GM12878 (cell line): ENCODE results near the gene PHACTR3. TPM values are rescaled to one million over a fixed set of nuclear protein-coding genes. Genes with fewer than 3 reads are reported as not detected.

Experiments used
- ATAC-seq: fragments of 200-7000 bp; cut with Tn5 transposase; 3 replicates; pipeline ENCODE4 v1.9.1; 2020; ENCODE audit warnings: mild to moderate bottlenecking, moderate library complexity
- BruUV-seq: library from RNA; stranded (reverse); fragments of 400-500 nt; replicated peaks from 2 replicates; lab custom pipeline; 2021; lab: Mats Ljungman, UMichigan
- CTCF ChIA-PET: fragments of 300-600 bp; sonication (Branson Sonifier 250); formaldehyde crosslinking; extraction: SDS; loops from one replicate; lab custom pipeline; 2021; ENCODE audit warnings: inconsistent platforms; lab: Yijun Ruan, JAX
- POLR2A ChIA-PET: fragments of 350-600 bp; formaldehyde crosslinking; extraction: SDS; loops from one replicate; lab custom pipeline; 2021; ENCODE audit warnings: inconsistent platforms; lab: Charles Lee
- RAD21 ChIA-PET: fragments of 300-600 bp; sonication (Branson Sonifier 250); formaldehyde crosslinking; loops from one replicate; lab custom pipeline; 2023; ENCODE audit warnings: antibody characterized with exemption; ENCODE audit not compliant: unreplicated experiment; lab: Charles Lee
- SMC1A ChIA-PET: fragments of 300-600 bp; sonication (Branson Sonifier 250); formaldehyde crosslinking; loops from one replicate; lab custom pipeline; 2023; ENCODE audit not compliant: unreplicated experiment, uncharacterized antibody; lab: Charles Lee
- DNase-seq: peaks from one replicate; pipeline ENCODE4 v3.0.0-alpha.2; 2011; ENCODE audit warnings: low read depth, low spot score
- FAIRE-seq: peaks from 3 replicates; lab custom pipeline; 2011; peaks lifted over from hg19 to GRCh38; lab: Jason Lieb, UNC
- H2AFZ ChIP-seq: 2 replicates; pipeline ENCODE4 v1.6.0; 2011; ENCODE audit warnings: low read depth, low read length, control low read depth; ENCODE audit not compliant: control insufficient read depth
- H3K27ac ChIP-seq: 2 replicates; pipeline ENCODE4 v1.5.1; 2011; ENCODE audit warnings: control low read depth; ENCODE audit not compliant: control insufficient read depth, insufficient read depth
- H3K27me3 ChIP-seq, 2 experiments: replicated peaks in 1 of 2; 2 replicates each; pipeline versions ENCODE4 v1.6.0 to v1.6.1; 2011; ENCODE audit warnings: low read length in 1 of 2; ENCODE audit not compliant: control insufficient read depth in 2 of 2, insufficient read depth in 2 of 2
- H3K36me3 ChIP-seq, 2 experiments: 2 replicates each; pipeline ENCODE4 v1.5.1; 2011; ENCODE audit warnings: low read length in 1 of 2; ENCODE audit not compliant: control insufficient read depth in 2 of 2, insufficient read depth in 2 of 2
- H3K4me1 ChIP-seq: 2 replicates; pipeline ENCODE4 v1.6.1; 2011; ENCODE audit warnings: mild to moderate bottlenecking, low read length, moderate library complexity, mixed read lengths; ENCODE audit not compliant: control insufficient read depth, insufficient read depth
- H3K4me2 ChIP-seq: 2 replicates; pipeline ENCODE4 v1.6.0; 2011; ENCODE audit warnings: control low read depth; ENCODE audit not compliant: control insufficient read depth, insufficient read depth
- H3K4me3 ChIP-seq: fragments of 200-600 bp; sonication (generic); 2 replicates; pipeline ENCODE4 v1.5.1; 2016
- H3K79me2 ChIP-seq: 2 replicates; pipeline ENCODE4 v1.6.0; 2011; ENCODE audit warnings: low read length; ENCODE audit not compliant: control insufficient read depth, insufficient read depth
- H3K9ac ChIP-seq: 2 replicates; pipeline ENCODE4 v1.8.0; 2011; ENCODE audit warnings: low read length, control low read depth, mixed read lengths; ENCODE audit not compliant: control insufficient read depth, insufficient read depth
- H3K9me3 ChIP-seq: replicated peaks from 3 replicates; pipeline ENCODE4 v1.5.1; 2011; ENCODE audit warnings: mild to moderate bottlenecking, low read length; ENCODE audit not compliant: control insufficient read depth, insufficient read depth
- H4K20me1 ChIP-seq: 2 replicates; pipeline ENCODE4 v1.6.0; 2011; ENCODE audit not compliant: control insufficient read depth, insufficient read depth
- BACH1 ChIP-seq: fragments of 450-650 bp; IDR thresholded peaks from 2 replicates; pipeline ENCODE4 v1.6.1; 2017; ENCODE audit warnings: mild to moderate bottlenecking, borderline replicate concordance
- CHD1 ChIP-seq: IDR thresholded peaks from 2 replicates; pipeline ENCODE4 v1.6.1; 2012; ENCODE audit warnings: low read depth, low read length, improper control_type of control experiment
- HDGF ChIP-seq: fragments of 450-650 bp; IDR thresholded peaks from 2 replicates; pipeline ENCODE4 v1.6.1; 2016; ENCODE audit warnings: antibody characterized with exemption
- MEF2B ChIP-seq: fragments of 450-650 bp; IDR thresholded peaks from 2 replicates; pipeline ENCODE4 v1.6.1; 2018; ENCODE audit warnings: mild to moderate bottlenecking, moderate library complexity; ENCODE audit not compliant: partially characterized antibody, poor library complexity, severe bottlenecking
- MYC ChIP-seq: IDR thresholded peaks from 2 replicates; pipeline ENCODE4 v1.6.1; 2011; ENCODE audit warnings: mild to moderate bottlenecking, low read length, moderate library complexity, inconsistent platforms; ENCODE audit not compliant: insufficient read depth, insufficient replicate concordance, insufficient read length, severe bottlenecking
- NFYA ChIP-seq: IDR thresholded peaks from 2 replicates; pipeline ENCODE4 v1.6.1; 2011; ENCODE audit warnings: low read depth, mild to moderate bottlenecking, low read length, improper control_type of control experiment, borderline replicate concordance
- NKRF ChIP-seq: fragments of 450-650 bp; conservative IDR thresholded peaks from 2 replicates; pipeline ENCODE4 v1.6.1; 2017; ENCODE audit warnings: mild to moderate bottlenecking, moderate library complexity
- REST ChIP-seq: IDR thresholded peaks from 2 replicates; pipeline ENCODE4 v1.6.1; 2012; ENCODE audit warnings: mild to moderate bottlenecking, low read depth, low read length
- RFX5 ChIP-seq: IDR thresholded peaks from 2 replicates; pipeline ENCODE4 v1.6.1; 2011; ENCODE audit warnings: low read depth, low read length, improper control_type of control experiment
- SMC3 ChIP-seq: IDR thresholded peaks from 2 replicates; pipeline ENCODE4 v1.6.1; 2011; ENCODE audit warnings: low read length, improper control_type of control experiment, borderline replicate concordance
- STAT1 ChIP-seq: fragments of 450-650 bp; conservative IDR thresholded peaks from 2 replicates; pipeline ENCODE4 v1.6.1; 2014; ENCODE audit warnings: antibody characterized with exemption, mild to moderate bottlenecking
- TAF1 ChIP-seq: IDR thresholded peaks from 2 replicates; pipeline ENCODE4 v1.6.1; 2011; ENCODE audit warnings: mild to moderate bottlenecking, low read depth, low read length, borderline replicate concordance
- TCF7 ChIP-seq: IDR thresholded peaks from 2 replicates; pipeline ENCODE4 v1.6.1; 2014; ENCODE audit warnings: antibody characterized with exemption, borderline replicate concordance
- ZNF274 ChIP-seq: IDR thresholded peaks from one replicate; pipeline ENCODE4 v1.8.0; 2011; ENCODE audit not compliant: insufficient read length, insufficient read depth
- ZNF622 ChIP-seq: fragments of 450-650 bp; IDR thresholded peaks from 2 replicates; pipeline ENCODE4 v1.6.1; 2017; ENCODE audit warnings: mild to moderate bottlenecking, inconsistent platforms
- WGBS: methylation state at CpG from one replicate; pipeline ENCODE4 v1.1.6; 2016; ENCODE audit warnings: low lambda C conversion rate; ENCODE audit not compliant: insufficient replicate concordance, insufficient coverage; ENCODE audit errors: missing lambda C conversion rate; 5-methylcytosine and 5-hydroxymethylcytosine counted together
- in situ Hi-C: fragments of 300-500 bp; cut with MboI; formaldehyde crosslinking; loops from 9 replicates; pipeline ENCODE4 v1.14.3; 2018; ENCODE audit warnings: mixed read lengths
- intact Hi-C: fragments of 100-400 bp; cut with micrococcal nuclease; formaldehyde crosslinking; loops from one replicate; pipeline ENCODE4 v1.14.2; 2022; ENCODE audit not compliant: unreplicated experiment
- polyA plus RNA-seq, 11 experiments: library from polyadenylated mRNA; depleted of rRNA in 4 of 11; unstranded in 6 of 11; stranded (reverse) in 5 of 11; fragments of >200 nt; fragmentation: Nextera tagmentation in 4 of 11; fragmentation: Illumina TruSeq in 1 of 11; extraction: Ambion mirVana in 4 of 11; extraction: Trizol in 1 of 11; gene quantifications; 1 replicate in 1 of 11; 2 replicates in 10 of 11; pipeline versions ENCODE4 v1.2.1 to v1.2.3, GENCODE V29; 2011 to 2016; ENCODE audit warnings: inconsistent platforms in 2 of 11, missing spikeins in 2 of 11, low read depth in 1 of 11
- total RNA-seq, 4 experiments: library from RNA; depleted of rRNA in 3 of 4; stranded (reverse); fragments of >200 nt in 3 of 4; fragmentation: Illumina TruSeq in 1 of 4; extraction: Trizol in 1 of 4; gene quantifications; 2 replicates each; pipeline versions ENCODE4 v1.2.1 to v1.2.3, GENCODE V29; 2013 to 2021
- TF ChIP-seq, protein P1 (sequence below): fragments of 450-650 bp; formaldehyde crosslinking; IDR thresholded peaks from 2 replicates; pipeline ENCODE4 v1.4.0; 2022; ENCODE audit warnings: mild to moderate bottlenecking, moderate library complexity

Gene PHACTR3
- total and polyA plus RNA-seq, 10 of the 15 experiments (the other 5 are each of a cell fraction or from before 2014, with no cell fraction given) = 0.17 to 2.7 (median 0.27) TPM; not detected in 1

DNA sequence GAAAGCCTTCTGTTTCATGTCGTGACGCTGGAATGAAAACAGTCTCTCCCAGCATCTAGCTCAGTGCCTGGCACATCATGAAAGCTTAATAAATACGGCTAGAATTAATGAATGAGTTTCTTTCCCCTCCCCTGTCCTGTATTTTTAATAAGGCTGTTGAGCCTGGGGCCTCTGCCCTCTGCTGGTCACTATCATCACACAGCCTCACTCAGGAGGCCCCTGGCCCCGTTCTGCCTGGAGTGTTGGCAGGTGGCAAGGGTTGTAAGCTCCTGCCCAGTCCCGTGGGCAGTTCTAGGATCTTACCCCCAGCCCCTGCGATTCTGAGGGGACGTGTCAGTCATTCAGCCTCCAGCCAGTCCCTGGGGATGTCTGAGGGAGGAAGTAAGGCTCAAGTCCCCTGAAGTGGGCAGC lies 41.4 kb downstream of the PHACTR3 start:
- H4K20me1 ChIP-seq = no peaks in the 10 kb centered on the region; the same call in 1 of the 2 replicates
- intact Hi-C loops = no loop called here
- no peak overlapping the region for H2AFZ ChIP-seq
- DNase-seq (no peak), FAIRE-seq (no peak), ATAC-seq (no peak)
- 28% methylated on average over 7 of the region's 7 CpGs for WGBS
- ChIA-PET POLR2A (interaction anchor here (0.6 kb wide), 1 partner anchor 1073 kb away, joined by 3 read pairs; no protein-coding TSS in a partner anchor), CTCF (no interaction called here), SMC1A (no interaction called here), RAD21 (no interaction called here)
- H3K27me3 ChIP-seq = no peaks in the 10 kb centered on the region
- no peaks in the 10 kb centered on the region for H3K4me1 ChIP-seq
- in situ Hi-C loops = no loop called here
- no peak overlapping the region for H3K4me3 ChIP-seq
- no peak overlapping the region for H3K9ac ChIP-seq
- TF ChIP-seq REST (no peak), NFYA (no peak), NKRF (no peak), MEF2B (no peak), STAT1 (no peak), HDGF (no peak), BACH1 (no peak), TAF1 (no peak), ZNF274 (no peak), SMC3 (no peak), RFX5 (no peak), TCF7 (no peak), CHD1 (no peak), MYC (no peak), ZNF622 (no peak)
- TF ChIP-seq, protein P1, sequence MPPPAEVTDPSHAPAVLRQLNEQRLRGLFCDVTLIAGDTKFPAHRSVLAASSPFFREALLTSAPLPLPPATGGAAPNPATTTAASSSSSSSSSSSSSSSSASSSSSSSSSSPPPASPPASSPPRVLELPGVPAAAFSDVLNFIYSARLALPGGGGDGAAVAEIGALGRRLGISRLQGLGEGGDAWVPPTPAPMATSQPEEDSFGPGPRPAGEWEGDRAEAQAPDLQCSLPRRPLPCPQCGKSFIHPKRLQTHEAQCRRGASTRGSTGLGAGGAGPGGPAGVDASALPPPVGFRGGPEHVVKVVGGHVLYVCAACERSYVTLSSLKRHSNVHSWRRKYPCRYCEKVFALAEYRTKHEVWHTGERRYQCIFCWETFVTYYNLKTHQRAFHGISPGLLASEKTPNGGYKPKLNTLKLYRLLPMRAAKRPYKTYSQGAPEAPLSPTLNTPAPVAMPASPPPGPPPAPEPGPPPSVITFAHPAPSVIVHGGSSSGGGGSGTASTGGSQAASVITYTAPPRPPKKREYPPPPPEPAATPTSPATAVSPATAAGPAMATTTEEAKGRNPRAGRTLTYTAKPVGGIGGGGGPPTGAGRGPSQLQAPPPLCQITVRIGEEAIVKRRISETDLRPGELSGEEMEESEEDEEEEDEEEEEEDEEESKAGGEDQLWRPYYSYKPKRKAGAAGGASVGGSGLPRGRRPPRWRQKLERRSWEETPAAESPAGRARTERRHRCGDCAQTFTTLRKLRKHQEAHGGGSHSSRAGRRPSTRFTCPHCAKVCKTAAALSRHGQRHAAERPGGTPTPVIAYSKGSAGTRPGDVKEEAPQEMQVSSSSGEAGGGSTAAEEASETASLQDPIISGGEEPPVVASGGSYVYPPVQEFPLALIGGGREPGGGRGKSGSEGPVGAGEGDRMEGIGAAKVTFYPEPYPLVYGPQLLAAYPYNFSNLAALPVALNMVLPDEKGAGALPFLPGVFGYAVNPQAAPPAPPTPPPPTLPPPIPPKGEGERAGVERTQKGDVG = no peak
- no peak overlapping the region for H3K4me2 ChIP-seq
- no peaks in the 10 kb centered on the region; the same call in 2 of the 3 replicates for H3K9me3 ChIP-seq
- no peaks in the 10 kb centered on the region for H3K36me3 ChIP-seq
- no TSS peak for BruUV-seq
- no peak overlapping the region for H3K27ac ChIP-seq
- H3K79me2 ChIP-seq = no peaks in the 10 kb centered on the region
